Spinal cord (tissue), 10 donors: ENCODE data around the gene CD300C. TPM values are rescaled to one million over a fixed set of nuclear protein-coding genes. Genes with fewer than 3 reads are reported as not detected.

Experiments used
- DNase-seq, 6 donors: peaks; one replicate each; pipeline versions ENCODE4 v3.0.0 to v3.0.0-alpha.2; 2013 to 2015; ENCODE audit warnings: low spot score in 6 of 6, low read depth in 4 of 6
- H3K27ac ChIP-seq: one replicate; pipeline ENCODE4 v1.5.1; 2013; ENCODE audit warnings: low read depth, low read length, control low read depth
- H3K27me3 ChIP-seq: one replicate; pipeline ENCODE4 v1.6.1; 2013; ENCODE audit warnings: low read length; ENCODE audit not compliant: control insufficient read depth, insufficient read depth
- H3K36me3 ChIP-seq: one replicate; pipeline ENCODE4 v1.6.1; 2013; ENCODE audit warnings: low read length; ENCODE audit not compliant: control insufficient read depth, insufficient read depth
- H3K4me1 ChIP-seq: one replicate; pipeline ENCODE4 v1.6.1; 2013; ENCODE audit warnings: low read length; ENCODE audit not compliant: control insufficient read depth, insufficient read depth
- H3K4me3 ChIP-seq: one replicate; pipeline ENCODE4 v1.5.1; 2013; ENCODE audit warnings: low read depth, low read length, control low read depth
- H3K9me3 ChIP-seq: one replicate; pipeline ENCODE4 v1.6.1; 2013; ENCODE audit warnings: low read length; ENCODE audit not compliant: control insufficient read depth, insufficient read depth
- WGBS: methylation state at CpG from one replicate; pipeline ENCODE4 v1.1.5; 2013; ENCODE audit warnings: missing lambda C conversion rate; ENCODE audit not compliant: insufficient coverage; 5-methylcytosine and 5-hydroxymethylcytosine counted together
- polyA plus RNA-seq, 2 donors: library from polyadenylated mRNA; unstranded; fragments of 120-200 nt; gene quantifications; one replicate each; pipeline ENCODE4 v1.2.1, GENCODE V29; 2013; ENCODE audit not compliant: insufficient read length in 2 of 2
- total RNA-seq, 2 donors: library from RNA; depleted of rRNA in 1 of 2; stranded (reverse); fragments of 120-200 nt in 1 of 2; fragments of >200 nt in 1 of 2; gene quantifications; one replicate each; pipeline versions ENCODE4 v1.2.3 to v1.2.4, GENCODE V29; 2013 to 2014
- donor health status: healthy.

Gene CD300C
- total and polyA plus RNA-seq, 4 donors, result 0.55 to 1.1 (median 0.85) TPM

DNA sequence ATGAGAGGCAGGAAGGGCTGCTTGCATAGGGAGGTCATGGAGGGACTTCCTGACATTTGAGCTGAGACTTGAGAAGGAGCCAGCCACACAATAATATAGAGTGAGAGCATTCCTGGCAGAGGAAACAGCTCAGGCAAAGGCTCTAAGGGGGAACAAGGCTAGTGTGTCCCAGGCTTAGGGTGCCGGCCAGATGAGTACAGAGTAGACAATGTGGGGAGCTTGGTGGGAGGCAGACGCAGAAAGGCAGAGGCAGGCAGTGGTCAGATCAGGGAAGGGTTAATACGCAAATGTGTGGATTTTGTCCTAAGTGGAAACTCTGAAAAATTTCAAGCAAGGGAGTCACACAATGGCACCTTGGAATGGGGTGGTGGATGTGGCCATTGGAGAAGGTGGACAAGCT, 45.9 kb downstream of the CD300C start:
- Histone ChIP-seq H3K36me3 (no peaks in the 10 kb centered on the region), H3K27ac (no peak overlapping the region), H3K4me1 (no peaks in the 10 kb centered on the region), H3K9me3 (no peaks in the 10 kb centered on the region), H3K4me3 (no peak overlapping the region), H3K27me3 (no peaks in the 10 kb centered on the region)
- DNase-seq, result no peak
- 79% methylated on average over 3 of the region's 3 CpGs for WGBS

DNA sequence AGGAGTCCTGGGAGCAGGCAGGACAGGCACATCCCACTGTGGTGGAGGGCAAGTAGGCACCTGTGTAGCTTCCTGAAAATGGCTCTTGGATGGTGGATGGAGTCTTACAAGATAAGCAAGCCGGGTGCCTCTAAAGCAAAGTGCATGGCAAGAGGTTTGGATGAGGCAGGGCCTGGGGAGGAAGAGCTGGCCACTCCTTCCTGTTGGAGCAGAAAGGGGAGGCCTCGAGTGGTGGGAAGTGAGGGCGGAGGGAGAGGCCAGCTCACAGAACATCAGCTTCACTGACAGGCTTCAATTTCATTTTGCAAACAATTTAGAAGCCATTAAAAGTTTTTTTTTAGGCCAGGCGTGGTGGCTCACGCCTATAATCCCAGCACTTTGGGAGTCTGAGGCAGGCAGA, 48.4 kb downstream of the CD300C start:
- Histone ChIP-seq H3K9me3 (no peaks in the 10 kb centered on the region), H3K36me3 (no peaks in the 10 kb centered on the region), H3K4me3 (no peak overlapping the region), H3K27me3 (no peaks in the 10 kb centered on the region), H3K4me1 (no peaks in the 10 kb centered on the region), H3K27ac (no peak overlapping the region)
- no peak for DNase-seq
- 90% methylated on average over 3 of the region's 5 CpGs for WGBS

DNA sequence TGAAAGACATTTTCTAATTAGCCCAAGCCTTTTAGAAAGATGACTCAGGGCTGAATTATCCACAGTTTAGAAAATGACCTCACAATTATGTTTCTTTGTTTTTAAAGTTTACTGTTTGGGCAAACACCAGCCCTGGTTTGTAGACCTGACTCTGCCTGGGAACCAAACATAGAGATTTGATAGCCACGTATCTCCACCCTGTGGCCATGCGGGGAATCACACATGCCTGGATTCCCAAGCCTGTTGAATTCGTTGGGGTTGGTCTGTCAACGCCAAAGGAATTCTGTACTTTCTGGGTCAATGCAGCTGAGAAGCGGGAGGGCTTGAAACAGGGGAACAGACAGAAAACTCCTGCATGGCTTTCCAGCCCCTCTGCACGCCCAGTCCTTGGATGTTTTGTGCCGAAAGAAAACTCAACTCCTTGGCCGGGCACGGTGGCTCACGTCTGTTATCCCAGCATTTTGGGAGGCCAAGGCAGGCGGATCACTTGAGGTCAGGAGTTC, 52.5 kb downstream of the CD300C start:
- WGBS, result 26% methylated on average over 11 of the region's 11 CpGs
- no peak overlapping the region for H3K27ac ChIP-seq
- no peaks in the 10 kb centered on the region for H3K27me3 ChIP-seq
- H3K9me3 ChIP-seq, result no peaks in the 10 kb centered on the region
- H3K36me3 ChIP-seq, result no peaks in the 10 kb centered on the region
- H3K4me1 ChIP-seq, result no peaks in the 10 kb centered on the region
- peak; percentile 24 to 90 (median 60) for DNase-seq
- no peak overlapping the region for H3K4me3 ChIP-seq

DNA sequence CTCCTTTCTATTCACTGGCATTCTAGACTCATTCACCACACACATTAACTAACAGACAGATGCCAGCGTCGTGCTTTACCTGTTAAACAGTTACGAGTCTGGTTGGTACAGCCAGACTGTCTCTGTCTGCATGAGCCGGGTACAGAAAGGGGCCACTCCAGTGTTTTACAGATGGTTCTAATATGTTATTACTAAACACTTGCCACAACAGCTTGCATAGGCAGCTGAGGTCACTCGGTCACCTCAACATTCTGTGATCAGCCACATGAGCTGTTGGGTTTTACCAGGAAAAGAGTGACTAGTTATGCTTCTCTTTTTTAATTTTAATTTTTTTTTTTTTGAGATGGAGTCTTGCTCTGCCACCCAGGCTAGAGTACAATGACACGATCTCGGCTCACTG, 54.3 kb downstream of the CD300C start:
- H3K27ac ChIP-seq, result no peak overlapping the region
- no CpG with 5 or more reads among the region's 7 CpGs for WGBS
- H3K27me3 ChIP-seq, result no peaks in the 10 kb centered on the region
- DNase-seq, result peak in 1 of 6 donors; percentile 25
- no peaks in the 10 kb centered on the region for H3K4me1 ChIP-seq
- no peak overlapping the region for H3K4me3 ChIP-seq
- H3K9me3 ChIP-seq, result no peaks in the 10 kb centered on the region
- no peaks in the 10 kb centered on the region for H3K36me3 ChIP-seq

Other genes starting within 250 kb of the CD300C start
- gene KIF19, start 219.9 kb downstream of the CD300C start, total RNA-seq, result 1 to 10 TPM; 1.8 to 2.7 TPM
- 1 to 10 TPM; 2.3 to 2.8 TPM for gene KIF19, start 219.9 kb downstream of the CD300C start, polyA plus RNA-seq
- 10 to 100 TPM in 1 of 2 donors, 1 to 10 TPM in 1; 9.4 to 10.1 TPM for gene BTBD17, start 184.2 kb downstream of the CD300C start, total RNA-seq
- gene BTBD17, start 184.2 kb downstream of the CD300C start, polyA plus RNA-seq, result 10 to 100 TPM; 25.2 to 31.0 TPM
- under 1 TPM; 0.22 to 0.59 TPM for gene GPR142, start 178.6 kb downstream of the CD300C start, total RNA-seq
- gene GPR142, start 178.6 kb downstream of the CD300C start, polyA plus RNA-seq, result under 1 TPM; 0.43 to 0.86 TPM
- 10 to 100 TPM; 16.3 to 98.7 TPM for gene GPRC5C, start 114.0 kb downstream of the CD300C start, total RNA-seq
- gene GPRC5C, start 114.0 kb downstream of the CD300C start, polyA plus RNA-seq, result 10 to 100 TPM; 10.4 to 19.1 TPM
- gene CD300A, start 79.5 kb downstream of the CD300C start, total RNA-seq, result 1 to 10 TPM; 8.4 to 9.9 TPM
- 1 to 10 TPM; 6.7 to 8.2 TPM for gene CD300A, start 79.5 kb downstream of the CD300C start, polyA plus RNA-seq
- gene CD300LB, start 14.6 kb downstream of the CD300C start, total RNA-seq, result under 1 TPM in 1 of 2 donors, not detected in 1; 0.30 TPM
- gene CD300LB, start 14.6 kb downstream of the CD300C start, polyA plus RNA-seq, result under 1 TPM in 1 of 2 donors, not detected in 1; 0.14 TPM
- under 1 TPM in 1 of 2 donors, not detected in 1; 0.89 TPM for gene CD300H, start 21.4 kb upstream of the CD300C start, total RNA-seq
- gene CD300H, start 21.4 kb upstream of the CD300C start, polyA plus RNA-seq, result not detected
- not detected for gene CD300LD, start 46.2 kb upstream of the CD300C start, total RNA-seq
- not detected for gene CD300LD, start 46.2 kb upstream of the CD300C start, polyA plus RNA-seq
- gene CD300E, start 77.6 kb upstream of the CD300C start, total RNA-seq, result under 1 TPM; 0.17 to 0.30 TPM
- not detected for gene CD300E, start 77.6 kb upstream of the CD300C start, polyA plus RNA-seq
- 1 to 10 TPM in 1 of 2 donors, under 1 TPM in 1; 0.77 to 1.5 TPM for gene CD300LF, start 166.8 kb upstream of the CD300C start, total RNA-seq
- under 1 TPM; 0.53 to 0.87 TPM for gene CD300LF, start 166.8 kb upstream of the CD300C start, polyA plus RNA-seq
- 1 to 10 TPM; 2.5 to 6.9 TPM for gene RAB37, start 191.1 kb upstream of the CD300C start, total RNA-seq
- gene RAB37, start 191.1 kb upstream of the CD300C start, polyA plus RNA-seq, result 1 to 10 TPM; 4.2 to 4.5 TPM
- 10 to 100 TPM; 13.8 to 54.3 TPM for gene NHERF1, start 202.5 kb upstream of the CD300C start, total RNA-seq
- 10 to 100 TPM; 79.0 to 79.1 TPM for gene NHERF1, start 202.5 kb upstream of the CD300C start, polyA plus RNA-seq
- gene NAT9, start 230.2 kb upstream of the CD300C start, total RNA-seq, result 10 to 100 TPM; 19.4 to 32.1 TPM
- gene NAT9, start 230.2 kb upstream of the CD300C start, polyA plus RNA-seq, result 10 to 100 TPM; 42.8 to 52.1 TPM